AG10803 (cell line): Measurements from ENCODE around the gene SCN4B.

ENCODE experiments used
- DNase-seq: peaks from one replicate; pipeline ENCODE4 v3.0.0; 2010; ENCODE audit warnings: low read depth
- H3K4me3 ChIP-seq: 2 replicates; pipeline ENCODE4 v1.5.1; 2011; ENCODE audit warnings: mild to moderate bottlenecking, low read length, control low read depth
- CTCF ChIP-seq: conservative IDR thresholded peaks from 2 replicates; pipeline ENCODE4 v1.5.1; 2011; ENCODE audit warnings: mild to moderate bottlenecking, low read length, control low read depth, inconsistent platforms

SCN4B gene

GRCh38 chr11:118098996-118099837, 53.4 kb downstream of the SCN4B start:
- TF ChIP-seq CTCF, result no peak
- DNase-seq, result no peak

GRCh38 chr11:118095967-118096367, 56.7 kb downstream of the SCN4B start:
- TF ChIP-seq CTCF, result no peak
- H3K4me3 ChIP-seq, result no peak overlapping the region
- DNase-seq, result no peak

More at GRCh38 chr11:118098996-118099837, 53.4 kb downstream of the SCN4B start:
- no peak overlapping the region for H3K4me3 ChIP-seq

- no peak for DNase-seq
- no peak for TF ChIP-seq CTCF
- no peak overlapping the region for H3K4me3 ChIP-seq
Observed at GRCh38 chr11:118095493-118095892, 57.1 kb downstream of the SCN4B start.

- TF ChIP-seq CTCF, result no peak
- DNase-seq, result no peak
- no peak overlapping the region for H3K4me3 ChIP-seq
Observed at GRCh38 chr11:118092907-118093571, 59.6 kb downstream of the SCN4B start.

- DNase-seq, result no peak
- no peak overlapping the region for H3K4me3 ChIP-seq
- TF ChIP-seq CTCF, result no peak
Observed at GRCh38 chr11:118091690-118092089, 60.9 kb downstream of the SCN4B start.

- no peak for TF ChIP-seq CTCF
- no peak for DNase-seq
- H3K4me3 ChIP-seq, result no peak overlapping the region
Observed at GRCh38 chr11:118090545-118091162, 62.0 kb downstream of the SCN4B start.
